Measurements from ENCODE around the gene CPEB2.

Gene CPEB2

GRCh38 chr4:15054541-15054940 lies 52.3 kb downstream of the CPEB2 start:
- TF ChIP-seq, protein P1, sequence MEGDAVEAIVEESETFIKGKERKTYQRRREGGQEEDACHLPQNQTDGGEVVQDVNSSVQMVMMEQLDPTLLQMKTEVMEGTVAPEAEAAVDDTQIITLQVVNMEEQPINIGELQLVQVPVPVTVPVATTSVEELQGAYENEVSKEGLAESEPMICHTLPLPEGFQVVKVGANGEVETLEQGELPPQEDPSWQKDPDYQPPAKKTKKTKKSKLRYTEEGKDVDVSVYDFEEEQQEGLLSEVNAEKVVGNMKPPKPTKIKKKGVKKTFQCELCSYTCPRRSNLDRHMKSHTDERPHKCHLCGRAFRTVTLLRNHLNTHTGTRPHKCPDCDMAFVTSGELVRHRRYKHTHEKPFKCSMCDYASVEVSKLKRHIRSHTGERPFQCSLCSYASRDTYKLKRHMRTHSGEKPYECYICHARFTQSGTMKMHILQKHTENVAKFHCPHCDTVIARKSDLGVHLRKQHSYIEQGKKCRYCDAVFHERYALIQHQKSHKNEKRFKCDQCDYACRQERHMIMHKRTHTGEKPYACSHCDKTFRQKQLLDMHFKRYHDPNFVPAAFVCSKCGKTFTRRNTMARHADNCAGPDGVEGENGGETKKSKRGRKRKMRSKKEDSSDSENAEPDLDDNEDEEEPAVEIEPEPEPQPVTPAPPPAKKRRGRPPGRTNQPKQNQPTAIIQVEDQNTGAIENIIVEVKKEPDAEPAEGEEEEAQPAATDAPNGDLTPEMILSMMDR (conservative IDR thresholded peaks at IDR 0.05): no peak
- no peak for TF ChIP-seq ZFX (IDR thresholded peaks at IDR 0.05)
- H3K27ac ChIP-seq: no peak overlapping the region

DNA sequence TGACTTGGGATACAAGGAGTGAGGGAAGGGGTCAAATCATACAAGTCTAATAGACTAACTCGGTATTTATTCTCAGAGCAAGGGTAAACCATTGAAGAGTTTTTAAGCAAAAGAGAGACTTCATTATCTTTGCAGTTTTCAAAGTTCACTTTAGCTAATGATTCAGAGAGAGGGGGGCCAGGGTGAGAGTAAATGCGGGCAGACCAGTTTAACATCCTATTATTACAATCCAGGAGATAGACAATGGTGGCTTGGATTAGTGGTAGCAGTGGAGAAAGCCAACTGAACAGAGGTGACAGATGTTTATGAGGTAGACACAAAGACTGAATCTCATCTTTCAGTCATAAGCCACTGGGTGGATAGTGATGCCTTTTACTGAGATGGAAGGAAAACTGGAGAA lies 57.9 kb downstream of the CPEB2 start:
- H3K27ac ChIP-seq: no peak overlapping the region
- TF ChIP-seq, protein P1 (conservative IDR thresholded peaks at IDR 0.05): no peak
- no peak for TF ChIP-seq ZFX (IDR thresholded peaks at IDR 0.05)

DNA sequence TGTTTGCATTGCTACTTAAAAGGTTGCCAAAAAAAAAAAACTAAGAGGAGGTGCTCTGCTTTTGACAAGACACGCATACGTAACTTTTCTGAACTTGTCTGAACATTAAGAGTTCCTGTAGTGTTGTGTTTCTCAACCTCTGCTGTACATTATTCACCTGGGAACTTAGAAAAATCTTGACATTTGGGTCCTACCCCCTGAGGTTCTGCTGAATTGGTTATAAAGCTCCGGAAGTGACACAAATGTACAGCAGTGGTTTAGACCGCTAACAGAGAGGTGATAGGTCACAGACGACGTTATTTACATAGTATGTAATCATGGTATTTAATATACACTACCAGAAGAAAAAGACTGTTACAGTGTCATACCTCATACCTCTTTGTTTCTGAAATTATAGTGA lies 61.1 kb downstream of the CPEB2 start:
- H3K27ac ChIP-seq: no peak overlapping the region
- TF ChIP-seq, protein P1 (conservative IDR thresholded peaks at IDR 0.05): no peak
- no peak for TF ChIP-seq ZFX (IDR thresholded peaks at IDR 0.05)

GRCh38 chr4:15065516-15065915 lies 63.2 kb downstream of the CPEB2 start:
- no peak for TF ChIP-seq ZFX (IDR thresholded peaks at IDR 0.05)
- TF ChIP-seq, protein P1 (conservative IDR thresholded peaks at IDR 0.05): no peak
- no peak overlapping the region for H3K27ac ChIP-seq

GRCh38 chr4:15066140-15066539 lies 63.9 kb downstream of the CPEB2 start:
- no peak overlapping the region for H3K27ac ChIP-seq
- TF ChIP-seq ZFX (IDR thresholded peaks at IDR 0.05): no peak

- no peak for TF ChIP-seq ZFX (IDR thresholded peaks at IDR 0.05)
- TF ChIP-seq, protein P1 (conservative IDR thresholded peaks at IDR 0.05): no peak
- no peak overlapping the region for H3K27ac ChIP-seq
Measured at GRCh38 chr4:15068298-15068697, 66.0 kb downstream of the CPEB2 start.

DNA sequence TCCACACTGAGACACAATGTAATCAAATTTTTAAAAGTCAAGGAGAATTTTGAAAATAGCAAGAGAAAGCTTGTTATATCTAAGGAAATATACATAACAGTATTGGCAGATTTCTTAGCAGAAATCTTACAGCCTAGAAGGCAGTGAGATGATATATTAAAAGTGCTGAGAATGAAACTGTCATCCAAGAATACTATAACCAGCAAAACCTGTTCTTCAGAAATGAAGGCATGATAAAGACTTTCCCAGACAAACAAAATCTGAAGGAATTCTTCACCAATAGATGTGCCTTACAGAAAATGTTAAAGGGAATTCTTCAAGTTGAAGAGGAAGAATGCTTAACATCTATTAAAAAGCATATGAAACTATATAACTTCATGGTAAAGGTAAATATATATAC lies 73.6 kb downstream of the CPEB2 start:
- TF ChIP-seq, protein P1 (conservative IDR thresholded peaks at IDR 0.05): no peak
- no peak for TF ChIP-seq ZFX (IDR thresholded peaks at IDR 0.05)
- H3K27ac ChIP-seq: no peak overlapping the region

GRCh38 chr4:15077969-15078368 lies 75.7 kb downstream of the CPEB2 start:
- H3K27ac ChIP-seq: no peak overlapping the region
- TF ChIP-seq, protein P1 (conservative IDR thresholded peaks at IDR 0.05): no peak
- no peak for TF ChIP-seq ZFX (IDR thresholded peaks at IDR 0.05)

Measured in C4-2B (cell line).